ENCODE data around the gene ZFP3. TPM values are rescaled to one million over a fixed set of nuclear protein-coding genes. Genes with fewer than 3 reads are reported as not detected.
"Not testable (repeated sequence)": the region's sequence is repeated elsewhere in the genome, so short reads cannot be mapped to it uniquely, and the experiment has no call there.

The ZFP3 gene
- polyA plus RNA-seq, 1 donor: 11.8 TPM

- no peak for DNase-seq (ENCODE audit: low read depth)
These were observed 524 bp upstream of the ZFP3 start for GRCh38 chr17:5077781-5078105.

- no peak for DNase-seq (ENCODE audit: low read depth)
These were observed 2.3 kb downstream of the ZFP3 start for GRCh38 chr17:5080591-5080990.

GRCh38 chr17:5092218-5093010, 14.1 kb downstream of the ZFP3 start:
- DNase-seq (ENCODE audit: low read depth): no peak

- DNase-seq (ENCODE audit: low read depth): no peak
These were observed 18.4 kb downstream of the ZFP3 start for GRCh38 chr17:5096731-5097100.

- DNase-seq (ENCODE audit: low read depth): no peak
These were observed 19.0 kb downstream of the ZFP3 start for GRCh38 chr17:5097101-5097834.

- no peak for DNase-seq (ENCODE audit: low read depth)
These were observed 21.0 kb downstream of the ZFP3 start for GRCh38 chr17:5099271-5099670.

GRCh38 chr17:5100832-5101231, 22.6 kb downstream of the ZFP3 start:
- no peak for DNase-seq (ENCODE audit: low read depth)

GRCh38 chr17:5110816-5111215, 32.5 kb downstream of the ZFP3 start:
- no peak for DNase-seq (ENCODE audit: low read depth)

- peak; percentile 83 for DNase-seq (ENCODE audit: low read depth)
These were observed 33.3 kb downstream of the ZFP3 start, which contains the start of gene ZNF232 for GRCh38 chr17:5111402-5112204. TSS of gene ZNF232 (minus strand) at chr17:5111878. CDS start at chr17:5111822, 56 bp downstream.

- no peak for DNase-seq (ENCODE audit: low read depth)
These were observed 37.7 kb downstream of the ZFP3 start, which contains the start of gene USP6 for GRCh38 chr17:5115673-5116651. TSS of gene USP6 (plus strand) at chr17:5116032. CDS start at chr17:5130368, 14,336 bp downstream.

- DNase-seq (ENCODE audit: low read depth): no peak
These were observed 40.0 kb downstream of the ZFP3 start for GRCh38 chr17:5118219-5118618.

- no peak for DNase-seq (ENCODE audit: low read depth)
These were observed 41.8 kb downstream of the ZFP3 start for GRCh38 chr17:5120036-5120435.

GRCh38 chr17:5120436-5121185, 42.3 kb downstream of the ZFP3 start:
- DNase-seq (ENCODE audit: low read depth): not testable (repeated sequence)

GRCh38 chr17:5121186-5121841, 43.0 kb downstream of the ZFP3 start:
- no peak for DNase-seq (ENCODE audit: low read depth)

- not testable (repeated sequence) for DNase-seq (ENCODE audit: low read depth)
These were observed 43.8 kb downstream of the ZFP3 start for GRCh38 chr17:5122056-5122455.

GRCh38 chr17:5122586-5123342, 44.5 kb downstream of the ZFP3 start:
- no peak for DNase-seq (ENCODE audit: low read depth)

GRCh38 chr17:5123343-5124124, 45.3 kb downstream of the ZFP3 start:
- no peak for DNase-seq (ENCODE audit: low read depth)

GRCh38 chr17:5124125-5124760, 46.0 kb downstream of the ZFP3 start:
- not testable (repeated sequence) for DNase-seq (ENCODE audit: low read depth)

All from forelimb muscle (tissue), 1 donor.